Vagina (tissue), 2 donors: ENCODE data around the gene CUL7. TPM values are rescaled to one million over a fixed set of nuclear protein-coding genes. Genes with fewer than 3 reads are reported as not detected.
A peak's percentile ranks its signal among the peaks of the same experiment; 100 is the strongest.

Experiments used
- DNase-seq, 2 donors: peaks; one replicate each; pipeline ENCODE4 v3.0.0-alpha.2; 2017; ENCODE audit errors: extremely low spot score in 2 of 2
- H3K27ac ChIP-seq: fragments of 200-600 bp; sonication (generic); one replicate; pipeline ENCODE4 v1.5.1; 2019
- H3K27me3 ChIP-seq: fragments of 200-600 bp; sonication (generic); one replicate; pipeline ENCODE4 v1.5.1; 2019
- H3K36me3 ChIP-seq, 2 donors: fragments of 200-600 bp; sonication (generic); one replicate each; pipeline ENCODE4 v1.5.1; 2017 to 2019
- H3K4me1 ChIP-seq: fragments of 200-600 bp; sonication (generic); one replicate; pipeline ENCODE4 v1.5.1; 2019
- H3K4me3 ChIP-seq, 2 donors: fragments of 200-600 bp; sonication (generic); 1 replicate in 1 of 2; 2 replicates in 1 of 2; pipeline ENCODE4 v1.5.1; 2016 to 2019
- H3K9me3 ChIP-seq: fragments of 200-600 bp; sonication (generic); one replicate; pipeline ENCODE4 v1.5.1; 2019
- CTCF ChIP-seq, 3 experiments: fragments of 450-650 bp in 2 of 3; fragments of 200-600 bp in 1 of 3; sonication (generic) in 1 of 3; IDR thresholded peaks; one replicate each; pipeline ENCODE4 v1.5.1; 2017 to 2019; ENCODE audit warnings: antibody characterized with exemption in 3 of 3, mild to moderate bottlenecking in 2 of 3, moderate library complexity in 2 of 3
- POLR2A ChIP-seq, 2 donors: fragments of 450-650 bp; IDR thresholded peaks; one replicate each; pipeline ENCODE4 v1.6.1; 2017; ENCODE audit warnings: antibody characterized with exemption in 2 of 2, mild to moderate bottlenecking in 2 of 2, moderate library complexity in 2 of 2
- POLR2AphosphoS5 ChIP-seq, 2 donors: sonication (generic); formaldehyde crosslinking; IDR thresholded peaks; one replicate each; pipeline ENCODE4 v1.9.0; 2017; ENCODE audit warnings: antibody characterized with exemption in 2 of 2, mild to moderate bottlenecking in 2 of 2, low read depth in 1 of 2; ENCODE audit not compliant: insufficient read depth in 1 of 2
- intact Hi-C: fragments of 100-400 bp; cut with DNase I; formaldehyde crosslinking; loops from one replicate; pipeline ENCODE4 v1.15.1; 2023
- total RNA-seq: library from RNA; depleted of rRNA; stranded (reverse); fragments of >200 nt; gene quantifications from one replicate; pipeline ENCODE4 v1.2.3, GENCODE V29; 2016

Gene CUL7
- total RNA-seq, 1 donor from 2014 or later = 13.0 TPM

- H3K36me3 ChIP-seq = no peaks in the 10 kb centered on the region
- no peak for DNase-seq
- H3K9me3 ChIP-seq = no peaks in the 10 kb centered on the region
- intact Hi-C loops = loop anchor here (10.0 kb wide), 1 partner anchor 47 kb away; no protein-coding TSS in a partner anchor
- TF ChIP-seq CTCF (IDR thresholded peaks at IDR 0.05) = no peak
- peaks cover 24% of the 10 kb centered on the region for H3K4me1 ChIP-seq
- peak overlapping the region; percentile 71 to 91 for H3K4me3 ChIP-seq
- H3K27ac ChIP-seq = peak overlapping the region; percentile 88
- no peaks in the 10 kb centered on the region for H3K27me3 ChIP-seq
Observed at GRCh38 chr6:43077333-43077809, 23.7 kb upstream of the CUL7 start.

- TF ChIP-seq POLR2AphosphoS5 (IDR thresholded peaks at IDR 0.05; ENCODE audit: insufficient read depth in 1 of 2, low read depth in 1 of 2) = peak in 1 of 2 donors; percentile 48
- no peak for TF ChIP-seq CTCF (IDR thresholded peaks at IDR 0.05)
- H3K27me3 ChIP-seq = no peaks in the 10 kb centered on the region
- no peaks in the 10 kb centered on the region for H3K9me3 ChIP-seq
- intact Hi-C loops = loop anchor here (10.0 kb wide), 1 partner anchor 48 kb away; no protein-coding TSS in a partner anchor
- DNase-seq = no peak
- H3K36me3 ChIP-seq = no peaks in the 10 kb centered on the region
- H3K27ac ChIP-seq = peak overlapping the region; percentile 88
- H3K4me3 ChIP-seq = peak overlapping the region; percentile 71 to 91
- peaks cover 24% of the 10 kb centered on the region for H3K4me1 ChIP-seq
Observed at GRCh38 chr6:43076464-43077332, 23.0 kb upstream of the CUL7 start.

- TF ChIP-seq POLR2A (IDR thresholded peaks at IDR 0.05) (peak in 1 of 2 donors; percentile 22), POLR2AphosphoS5 (IDR thresholded peaks at IDR 0.05; ENCODE audit: insufficient read depth in 1 of 2, low read depth in 1 of 2) (peak in 1 of 2 donors; percentile 56), CTCF (IDR thresholded peaks at IDR 0.05) (no peak)
- Histone ChIP-seq H3K4me3 (peak within 1 kb of the TSS; percentile 71 to 91), H3K9me3 (no peaks in the 10 kb centered on the region), H3K27me3 (no peaks in the 10 kb centered on the region), H3K36me3 (no peaks in the 10 kb centered on the region), H3K27ac (peak within 1 kb of the TSS; percentile 88), H3K4me1 (peaks cover 24% of the 10 kb centered on the region)
- no peak for DNase-seq
- intact Hi-C loops = loop anchor here (10.0 kb wide), 1 partner anchor 49 kb away; no protein-coding TSS in a partner anchor
Observed at GRCh38 chr6:43075670-43076463, 22.2 kb upstream of the CUL7 start, which contains the start of gene PTK7. Gene PTK7 (plus strand): TSS chr6:43076314. CDS start chr6:43076489, 175 bp downstream.

GRCh38 chr6:43074847-43075669 is 21.4 kb upstream of the CUL7 start:
- intact Hi-C loops = loop anchor here (10.0 kb wide), 1 partner anchor 50 kb away; no protein-coding TSS in a partner anchor
- H3K4me3 ChIP-seq = peak overlapping the region; percentile 71 to 91
- peaks cover 24% of the 10 kb centered on the region for H3K4me1 ChIP-seq
- peak overlapping the region; percentile 88 for H3K27ac ChIP-seq
- DNase-seq = no peak
- peak in 1 of 2 donors; percentile 64 for TF ChIP-seq POLR2AphosphoS5 (IDR thresholded peaks at IDR 0.05; ENCODE audit: insufficient read depth in 1 of 2, low read depth in 1 of 2)
- TF ChIP-seq CTCF (IDR thresholded peaks at IDR 0.05) = no peak
- no peaks in the 10 kb centered on the region for H3K27me3 ChIP-seq
- H3K9me3 ChIP-seq = no peaks in the 10 kb centered on the region
- no peaks in the 10 kb centered on the region for H3K36me3 ChIP-seq
